HG02759 (cell line): ENCODE measurements around the gene MEIS3.
"Not testable (repeated sequence)": the region's sequence is repeated elsewhere in the genome, so short reads cannot be mapped to it uniquely, and the experiment has no call there.

Source experiments
- ATAC-seq: cut with Tn5 transposase; IDR thresholded peaks from one replicate; pipeline ENCODE4 v1.9.1; 2021; ENCODE audit warnings: mild to moderate bottlenecking, moderate library complexity; ENCODE audit not compliant: unreplicated experiment

Gene MEIS3

GRCh38 chr19:47388721-47389120 is 30.6 kb downstream of the MEIS3 start:
- ATAC-seq = not testable (repeated sequence)

GRCh38 chr19:47387623-47388022 is 31.7 kb downstream of the MEIS3 start:
- not testable (repeated sequence) for ATAC-seq

GRCh38 chr19:47386582-47386981 is 32.7 kb downstream of the MEIS3 start:
- ATAC-seq = not testable (repeated sequence)

GRCh38 chr19:47384533-47384932 is 34.8 kb downstream of the MEIS3 start:
- ATAC-seq = not testable (repeated sequence)

- not testable (repeated sequence) for ATAC-seq
These were observed 35.4 kb downstream of the MEIS3 start for GRCh38 chr19:47383890-47384289.

GRCh38 chr19:47381653-47382279 is 37.6 kb downstream of the MEIS3 start:
- ATAC-seq = no peak

GRCh38 chr19:47381121-47381520 is 38.2 kb downstream of the MEIS3 start:
- no peak for ATAC-seq

- ATAC-seq = no peak
These were observed 38.8 kb downstream of the MEIS3 start for GRCh38 chr19:47380559-47380958.

- ATAC-seq = no peak
These were observed 39.9 kb downstream of the MEIS3 start for GRCh38 chr19:47379381-47379938.

GRCh38 chr19:47378246-47378645 is 41.1 kb downstream of the MEIS3 start:
- ATAC-seq = no peak

GRCh38 chr19:47377801-47378200 is 41.5 kb downstream of the MEIS3 start:
- ATAC-seq = no peak

- ATAC-seq = no peak
These were observed 42.1 kb downstream of the MEIS3 start for GRCh38 chr19:47377208-47377701.

- ATAC-seq = no peak
These were observed 42.7 kb downstream of the MEIS3 start for GRCh38 chr19:47376589-47377144.

- no peak for ATAC-seq
These were observed 43.4 kb downstream of the MEIS3 start for GRCh38 chr19:47375694-47376588.

- no peak for ATAC-seq
These were observed 44.2 kb downstream of the MEIS3 start for GRCh38 chr19:47374876-47375693.

GRCh38 chr19:47373246-47374240 is 45.8 kb downstream of the MEIS3 start:
- no peak for ATAC-seq

GRCh38 chr19:47372603-47373002 is 46.7 kb downstream of the MEIS3 start:
- ATAC-seq = no peak

- ATAC-seq = no peak
These were observed 48.1 kb downstream of the MEIS3 start for GRCh38 chr19:47371261-47371660.

- no peak for ATAC-seq
These were observed 49.2 kb downstream of the MEIS3 start for GRCh38 chr19:47370045-47370611.
